Keratinocyte (primary cell): ENCODE measurements around the gene FXN.

Experiments
- EZH2 ChIP-seq: IDR thresholded peaks from one replicate; pipeline ENCODE4 v1.6.1; 2012; ENCODE audit warnings: inconsistent platforms, mild to moderate bottlenecking, low read length, moderate library complexity
- TF ChIP-seq, protein P1 (sequence below), 3 experiments: IDR thresholded peaks in 1 of 3; conservative IDR thresholded peaks in 1 of 3; optimal IDR thresholded peaks in 1 of 3; 2 replicates in 2 of 3; 3 replicates in 1 of 3; pipeline versions ENCODE3 to v1.5.1; 2011; ENCODE audit warnings: low read length in 3 of 3, mild to moderate bottlenecking in 3 of 3, moderate library complexity in 2 of 3, control low read depth in 1 of 3, inconsistent platforms in 1 of 3; ENCODE audit not compliant: insufficient read depth in 2 of 3; ENCODE audit errors: extremely low read depth in 1 of 3

DNA sequence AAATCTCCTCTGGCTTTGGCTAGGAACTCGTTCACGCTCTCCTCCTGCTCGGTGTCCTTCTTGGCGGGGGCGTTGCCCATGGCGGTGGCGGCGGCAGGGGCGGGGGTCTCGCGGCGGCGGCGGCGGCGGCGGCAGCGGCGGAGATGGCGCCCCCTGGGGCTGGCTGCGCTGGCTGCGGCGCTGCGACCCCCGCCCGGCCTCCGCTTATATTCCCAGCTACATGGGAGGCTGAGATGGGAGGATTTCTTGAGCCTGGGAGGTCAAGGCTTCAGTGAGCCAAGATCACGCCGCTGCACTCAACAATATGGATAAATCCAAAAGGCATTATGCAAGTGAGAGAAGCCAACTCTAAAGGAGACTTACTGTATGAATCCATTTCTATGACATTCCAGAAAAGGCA lies 21.5 kb upstream of the FXN start, which contains the start of gene PRKACG:
- no peak for TF ChIP-seq EZH2
- TF ChIP-seq, protein P1, sequence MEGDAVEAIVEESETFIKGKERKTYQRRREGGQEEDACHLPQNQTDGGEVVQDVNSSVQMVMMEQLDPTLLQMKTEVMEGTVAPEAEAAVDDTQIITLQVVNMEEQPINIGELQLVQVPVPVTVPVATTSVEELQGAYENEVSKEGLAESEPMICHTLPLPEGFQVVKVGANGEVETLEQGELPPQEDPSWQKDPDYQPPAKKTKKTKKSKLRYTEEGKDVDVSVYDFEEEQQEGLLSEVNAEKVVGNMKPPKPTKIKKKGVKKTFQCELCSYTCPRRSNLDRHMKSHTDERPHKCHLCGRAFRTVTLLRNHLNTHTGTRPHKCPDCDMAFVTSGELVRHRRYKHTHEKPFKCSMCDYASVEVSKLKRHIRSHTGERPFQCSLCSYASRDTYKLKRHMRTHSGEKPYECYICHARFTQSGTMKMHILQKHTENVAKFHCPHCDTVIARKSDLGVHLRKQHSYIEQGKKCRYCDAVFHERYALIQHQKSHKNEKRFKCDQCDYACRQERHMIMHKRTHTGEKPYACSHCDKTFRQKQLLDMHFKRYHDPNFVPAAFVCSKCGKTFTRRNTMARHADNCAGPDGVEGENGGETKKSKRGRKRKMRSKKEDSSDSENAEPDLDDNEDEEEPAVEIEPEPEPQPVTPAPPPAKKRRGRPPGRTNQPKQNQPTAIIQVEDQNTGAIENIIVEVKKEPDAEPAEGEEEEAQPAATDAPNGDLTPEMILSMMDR (optimal IDR thresholded peaks at IDR 0.05 in 1 of 3, IDR thresholded peaks at IDR 0.05 in 1 of 3, conservative IDR thresholded peaks at IDR 0.05 in 1 of 3; ENCODE audit: extremely low read depth in 1 of 3, insufficient read depth in 2 of 3, low read length in 3 of 3), result no peak
